Measurements from ENCODE around the gene COMMD6. TPM values are rescaled to one million over a fixed set of nuclear protein-coding genes. Genes with fewer than 3 reads are reported as not detected.

COMMD6 gene
- total and polyA plus RNA-seq, 9 of the 15 experiments (the other 6 are each of a cell fraction or from before 2014, with no cell fraction given), result 32.6 to 116 (median 65.0) TPM

- peak; percentile 44; the same call in 1 of the 2 replicates for TF ChIP-seq ATF3 (IDR thresholded peaks at IDR 0.05)
- TF ChIP-seq ATF3 (CRISPR knock-in tag; conservative IDR thresholded peaks at IDR 0.05), result no peak
- TF ChIP-seq JUND (IDR thresholded peaks at IDR 0.05; ENCODE audit: borderline replicate concordance, low read depth, low read length), result no peak
- no peak for TF ChIP-seq JUND (tag; IDR thresholded peaks at IDR 0.05; ENCODE audit: borderline replicate concordance, low read depth, low read length)
- TF ChIP-seq RAD21 (CRISPR knock-in tag; conservative IDR thresholded peaks at IDR 0.05 in 1 of 2, IDR thresholded peaks at IDR 0.05 in 1 of 2), result peak in 1 of 2 experiments; percentile 34; a peak in 1 of 4 replicates
These were observed 29.0 kb upstream of the COMMD6 start (continued) for GRCh38 chr13:75566658-75567057.

GRCh38 chr13:75558145-75558840, 20.7 kb upstream of the COMMD6 start:
- WGBS (ENCODE audit: insufficient coverage, low coverage, missing lambda C conversion rate), result 90% methylated on average over 2 of the region's 2 CpGs
- ChIA-PET CTCF (ENCODE audit: low intra/inter-chr PET ratio) (no interaction called here), POLR2A (no interaction called here)
- H3K9me3 ChIP-seq (replicated peaks; ENCODE audit: control insufficient read depth, insufficient read depth, low read depth, low read length), result no peaks in the 10 kb centered on the region
- H3K27ac ChIP-seq (ENCODE audit: extremely low read depth, low read depth, low read length), result no peak overlapping the region
- no peaks in the 10 kb centered on the region for H3K27me3 ChIP-seq (ENCODE audit: control insufficient read depth in 2 of 2, insufficient read depth in 2 of 2, low read length in 2 of 2)
- H4K20me1 ChIP-seq (replicated peaks; ENCODE audit: control insufficient read depth, insufficient read depth, low read length), result no peaks in the 10 kb centered on the region
- intact Hi-C loops (cut with micrococcal nuclease) (no loop called here), in situ Hi-C loops (cut with MboI) (loop anchor here (10.0 kb wide), 1 partner anchor 1347 kb away; no protein-coding TSS in a partner anchor)
- no peaks in the 10 kb centered on the region for H3K9me1 ChIP-seq (ENCODE audit: control insufficient read depth, insufficient read depth, low read length)
- DNase-seq (ENCODE audit: extremely low read depth in 1 of 4, low spot score in 3 of 4), result no peak
- H3K4me2 ChIP-seq (ENCODE audit: insufficient read depth, low read length), result no peak overlapping the region
- no peak for ATAC-seq
- H2AFZ ChIP-seq (ENCODE audit: low read depth, low read length), result no peak overlapping the region
- BruUV-seq (replicated peaks), result no TSS peak
- H3K79me2 ChIP-seq (ENCODE audit: control insufficient read depth, insufficient read depth, low read length), result peaks cover 19% of the 10 kb centered on the region
- no peak overlapping the region for H3K9ac ChIP-seq (ENCODE audit: insufficient read depth in 1 of 2, low read depth in 2 of 2, low read length in 2 of 2)
- TF ChIP-seq THRAP3 (IDR thresholded peaks at IDR 0.05; ENCODE audit: borderline replicate concordance), result no peak
- TF ChIP-seq ZNF696 (CRISPR knock-in tag; conservative IDR thresholded peaks at IDR 0.05), result no peak
- TF ChIP-seq CTCFL (IDR thresholded peaks at IDR 0.05; ENCODE audit: borderline replicate concordance, insufficient read depth, low read depth, low read length, poor library complexity, severe bottlenecking), result no peak
- FAIRE-seq, result no peak
- H3K4me1 ChIP-seq (replicated peaks in 1 of 2; ENCODE audit: control insufficient read depth in 2 of 2, insufficient read depth in 2 of 2, low read length in 2 of 2), result peaks cover 0 to 3% of the 10 kb centered on the region in 2 experiments; a peak in 2 of 5 replicates
- no peak overlapping the region for H3K4me3 ChIP-seq
- H3K36me3 ChIP-seq (ENCODE audit: control insufficient read depth, insufficient read depth, low read length), result peaks cover 44% of the 10 kb centered on the region; the same call in 2 of the 3 replicates

All from K562 (cell line).